Liver (tissue), 2 donors: Measurements from ENCODE around the gene IFT122.

ENCODE experiments used
- FOXA1 ChIP-seq: IDR thresholded peaks from 2 replicates; pipeline ENCODE4 v1.6.1; 2016; ENCODE audit warnings: antibody characterized with exemption
- TF ChIP-seq, protein P1 (sequence below): fragments of 150-350 bp; IDR thresholded peaks from 2 replicates; pipeline ENCODE4 v1.5.1; 2017; ENCODE audit warnings: improper control_type of control experiment, low read depth, low read length; ENCODE audit not compliant: missing input control
- donor health status: healthy.

DNA sequence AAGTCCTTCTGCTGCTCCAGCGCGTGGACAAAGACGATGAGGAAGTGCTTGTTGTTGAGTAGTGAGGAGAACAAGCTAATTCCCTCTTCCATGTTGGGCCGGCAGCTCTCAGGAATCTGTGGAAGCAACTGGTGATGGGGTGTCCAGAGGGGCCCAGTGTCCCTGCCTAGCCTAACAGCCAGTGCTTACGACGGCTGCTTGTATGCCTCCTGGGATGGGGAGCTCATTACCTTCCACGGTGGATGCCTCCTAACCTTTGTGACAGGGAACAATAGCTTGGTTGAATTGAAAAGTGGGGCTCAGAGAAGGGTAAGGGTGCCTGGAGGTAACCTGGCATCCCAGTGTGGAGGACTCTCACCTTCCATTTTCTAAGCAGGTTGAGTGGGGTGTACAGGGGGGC lies 125.9 kb downstream of the IFT122 start:
- no peak for TF ChIP-seq FOXA1
- TF ChIP-seq, protein P1, sequence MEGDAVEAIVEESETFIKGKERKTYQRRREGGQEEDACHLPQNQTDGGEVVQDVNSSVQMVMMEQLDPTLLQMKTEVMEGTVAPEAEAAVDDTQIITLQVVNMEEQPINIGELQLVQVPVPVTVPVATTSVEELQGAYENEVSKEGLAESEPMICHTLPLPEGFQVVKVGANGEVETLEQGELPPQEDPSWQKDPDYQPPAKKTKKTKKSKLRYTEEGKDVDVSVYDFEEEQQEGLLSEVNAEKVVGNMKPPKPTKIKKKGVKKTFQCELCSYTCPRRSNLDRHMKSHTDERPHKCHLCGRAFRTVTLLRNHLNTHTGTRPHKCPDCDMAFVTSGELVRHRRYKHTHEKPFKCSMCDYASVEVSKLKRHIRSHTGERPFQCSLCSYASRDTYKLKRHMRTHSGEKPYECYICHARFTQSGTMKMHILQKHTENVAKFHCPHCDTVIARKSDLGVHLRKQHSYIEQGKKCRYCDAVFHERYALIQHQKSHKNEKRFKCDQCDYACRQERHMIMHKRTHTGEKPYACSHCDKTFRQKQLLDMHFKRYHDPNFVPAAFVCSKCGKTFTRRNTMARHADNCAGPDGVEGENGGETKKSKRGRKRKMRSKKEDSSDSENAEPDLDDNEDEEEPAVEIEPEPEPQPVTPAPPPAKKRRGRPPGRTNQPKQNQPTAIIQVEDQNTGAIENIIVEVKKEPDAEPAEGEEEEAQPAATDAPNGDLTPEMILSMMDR: no peak
